Stomach smooth muscle (tissue), 2 donors: Measurements from ENCODE around the gene ATRNL1.
"Not testable (repeated sequence)": the region's sequence is repeated elsewhere in the genome, so short reads cannot be mapped to it uniquely, and the experiment has no call there.

Source experiments
- H3K27ac ChIP-seq: one replicate; pipeline ENCODE4 v1.7.0; 2013; ENCODE audit warnings: mild to moderate bottlenecking, low read length, inconsistent platforms
- H3K27me3 ChIP-seq, 2 donors: one replicate each; pipeline ENCODE4 v1.7.0; 2013; ENCODE audit warnings: low read length in 2 of 2; ENCODE audit not compliant: insufficient read depth in 2 of 2, control insufficient read depth in 1 of 2
- H3K36me3 ChIP-seq, 2 donors: one replicate each; pipeline ENCODE4 v1.7.0; 2013; ENCODE audit warnings: low read length in 2 of 2; ENCODE audit not compliant: control insufficient read depth in 2 of 2, insufficient read depth in 2 of 2
- H3K4me1 ChIP-seq: one replicate; pipeline ENCODE4 v1.7.0; 2013; ENCODE audit warnings: low read length; ENCODE audit not compliant: control insufficient read depth, insufficient read depth
- H3K4me3 ChIP-seq, 2 donors: one replicate each; pipeline ENCODE4 v1.7.0; 2013; ENCODE audit warnings: low read length in 2 of 2
- H3K9ac ChIP-seq, 2 donors: one replicate each; pipeline ENCODE4 v1.7.0; 2013; ENCODE audit warnings: low read length in 2 of 2, mild to moderate bottlenecking in 1 of 2
- H3K9me3 ChIP-seq, 2 donors: one replicate each; pipeline ENCODE4 v1.7.0; 2013; ENCODE audit warnings: low read length in 2 of 2; ENCODE audit not compliant: control insufficient read depth in 2 of 2
- donor health status: healthy.
- donor health status: Pancreatic carcinoma.

ATRNL1 gene

GRCh38 chr10:115727129-115727528 lies 634.0 kb downstream of the ATRNL1 start:
- H3K27ac ChIP-seq: no peak overlapping the region
- no peaks in the 10 kb centered on the region for H3K4me1 ChIP-seq
- H3K9ac ChIP-seq: no peak overlapping the region
- H3K27me3 ChIP-seq: no peaks in the 10 kb centered on the region
- H3K4me3 ChIP-seq: no peak overlapping the region
- no peaks in the 10 kb centered on the region for H3K9me3 ChIP-seq
- no peaks in the 10 kb centered on the region for H3K36me3 ChIP-seq

GRCh38 chr10:115744089-115744488 lies 650.9 kb downstream of the ATRNL1 start:
- no peaks in the 10 kb centered on the region for H3K36me3 ChIP-seq
- no peak overlapping the region for H3K9ac ChIP-seq
- H3K27me3 ChIP-seq: no peaks in the 10 kb centered on the region
- H3K9me3 ChIP-seq: no peaks in the 10 kb centered on the region
- H3K4me1 ChIP-seq: no peaks in the 10 kb centered on the region
- H3K4me3 ChIP-seq: no peak overlapping the region
- no peak overlapping the region for H3K27ac ChIP-seq

DNA sequence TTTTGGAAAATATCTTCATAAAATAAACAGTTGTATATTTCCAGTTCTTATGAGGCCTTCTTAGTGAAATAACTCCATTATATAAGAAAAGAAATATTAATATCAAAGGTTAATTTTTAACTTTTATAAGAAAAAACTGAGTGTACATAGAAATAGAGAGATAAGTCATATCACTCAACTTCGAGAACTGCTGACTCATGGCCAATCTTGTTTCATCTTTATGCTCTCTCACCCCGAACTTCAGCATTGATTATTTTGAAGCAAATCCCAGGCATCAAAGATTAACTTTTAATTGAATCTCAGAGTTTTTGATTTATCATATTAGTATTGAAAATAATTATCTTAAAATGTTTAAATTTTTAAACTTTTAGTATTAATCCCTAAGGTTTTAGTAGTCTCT lies 652.8 kb downstream of the ATRNL1 start:
- Histone ChIP-seq H3K36me3 (no peaks in the 10 kb centered on the region), H3K4me1 (no peaks in the 10 kb centered on the region), H3K9me3 (no peaks in the 10 kb centered on the region), H3K4me3 (no peak overlapping the region), H3K27me3 (no peaks in the 10 kb centered on the region), H3K27ac (no peak overlapping the region), H3K9ac (no peak overlapping the region)

- no peaks in the 10 kb centered on the region for H3K27me3 ChIP-seq
- no peaks in the 10 kb centered on the region for H3K9me3 ChIP-seq
- H3K4me1 ChIP-seq: no peaks in the 10 kb centered on the region
- no peak overlapping the region for H3K4me3 ChIP-seq
- no peak overlapping the region for H3K9ac ChIP-seq
- H3K27ac ChIP-seq: no peak overlapping the region
- no peaks in the 10 kb centered on the region for H3K36me3 ChIP-seq
Measured at GRCh38 chr10:115747811-115748210, 654.6 kb downstream of the ATRNL1 start.

DNA sequence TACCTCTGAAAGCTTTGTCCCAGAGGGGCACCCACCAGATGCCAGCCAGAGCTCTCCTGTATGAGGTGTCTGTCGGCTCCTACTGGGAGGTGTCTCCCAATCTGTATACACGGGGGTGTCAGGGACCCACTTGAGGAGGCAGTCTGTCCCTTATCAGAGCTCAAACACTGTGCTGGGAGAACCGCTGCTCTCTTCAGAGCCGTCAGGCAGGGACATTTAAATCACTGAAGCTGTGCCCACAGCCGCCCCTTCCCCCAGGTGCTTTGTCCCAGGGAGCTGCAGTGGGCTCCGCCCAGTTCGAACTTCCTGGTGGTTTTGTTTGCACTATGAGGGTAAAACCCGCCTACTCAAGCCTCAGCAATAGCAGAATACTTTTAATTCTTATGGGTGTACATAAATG lies 665.3 kb downstream of the ATRNL1 start:
- H3K27me3 ChIP-seq, H3K9ac ChIP-seq, H3K9me3 ChIP-seq, H3K27ac ChIP-seq, H3K4me3 ChIP-seq, H3K36me3 ChIP-seq, H3K4me1 ChIP-seq: not testable (repeated sequence)

GRCh38 chr10:115760131-115760530 lies 667.0 kb downstream of the ATRNL1 start:
- Histone ChIP-seq H3K9ac (no peak overlapping the region), H3K27me3 (no peaks in the 10 kb centered on the region), H3K4me1 (no peaks in the 10 kb centered on the region), H3K27ac (no peak overlapping the region), H3K9me3 (no peaks in the 10 kb centered on the region), H3K4me3 (no peak overlapping the region), H3K36me3 (no peaks in the 10 kb centered on the region)

GRCh38 chr10:115761166-115761565 lies 668.0 kb downstream of the ATRNL1 start:
- Histone ChIP-seq H3K27me3 (no peaks in the 10 kb centered on the region), H3K9ac (no peak overlapping the region), H3K36me3 (no peaks in the 10 kb centered on the region), H3K4me3 (no peak overlapping the region), H3K4me1 (no peaks in the 10 kb centered on the region), H3K27ac (no peak overlapping the region), H3K9me3 (no peaks in the 10 kb centered on the region)

GRCh38 chr10:115762029-115762428 lies 668.9 kb downstream of the ATRNL1 start:
- H3K27me3 ChIP-seq: no peaks in the 10 kb centered on the region
- H3K9ac ChIP-seq: no peak overlapping the region
- H3K9me3 ChIP-seq: no peaks in the 10 kb centered on the region
- no peak overlapping the region for H3K4me3 ChIP-seq
- H3K4me1 ChIP-seq: no peaks in the 10 kb centered on the region
- no peak overlapping the region for H3K27ac ChIP-seq
- H3K36me3 ChIP-seq: no peaks in the 10 kb centered on the region

DNA sequence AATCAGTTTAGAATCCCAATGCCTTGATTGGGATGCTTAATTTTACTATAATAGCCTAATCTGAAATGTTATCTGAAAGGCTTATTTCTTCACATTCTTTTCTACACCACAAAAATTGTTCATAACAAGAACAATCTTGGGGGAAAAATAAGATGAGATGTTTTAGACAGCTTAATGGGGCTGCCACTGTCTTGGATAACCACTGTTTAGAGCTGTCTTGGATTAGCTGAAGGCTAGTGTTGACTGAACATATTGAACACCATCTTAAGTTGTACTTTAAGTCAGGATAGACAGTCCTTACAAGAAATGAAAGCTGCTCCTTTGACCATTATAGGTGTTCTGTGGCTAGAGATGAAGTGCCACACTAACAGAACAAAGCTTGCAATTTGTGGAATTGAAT lies 678.6 kb downstream of the ATRNL1 start:
- no peaks in the 10 kb centered on the region for H3K36me3 ChIP-seq
- H3K27me3 ChIP-seq: no peaks in the 10 kb centered on the region
- H3K27ac ChIP-seq: no peak overlapping the region
- no peaks in the 10 kb centered on the region for H3K9me3 ChIP-seq
- no peak overlapping the region for H3K9ac ChIP-seq
- no peak overlapping the region for H3K4me3 ChIP-seq
- H3K4me1 ChIP-seq: no peaks in the 10 kb centered on the region

- Histone ChIP-seq H3K9ac (no peak overlapping the region), H3K27ac (no peak overlapping the region), H3K4me1 (no peaks in the 10 kb centered on the region), H3K9me3 (no peaks in the 10 kb centered on the region), H3K36me3 (no peaks in the 10 kb centered on the region), H3K27me3 (no peaks in the 10 kb centered on the region), H3K4me3 (no peak overlapping the region)
Measured at GRCh38 chr10:115772606-115773005, 679.4 kb downstream of the ATRNL1 start.

GRCh38 chr10:115773832-115774231 lies 680.7 kb downstream of the ATRNL1 start:
- Histone ChIP-seq H3K27ac (no peak overlapping the region), H3K27me3 (no peaks in the 10 kb centered on the region), H3K4me3 (no peak overlapping the region), H3K4me1 (no peaks in the 10 kb centered on the region), H3K9me3 (no peaks in the 10 kb centered on the region), H3K36me3 (no peaks in the 10 kb centered on the region), H3K9ac (no peak overlapping the region)

GRCh38 chr10:115774721-115775120 lies 681.6 kb downstream of the ATRNL1 start:
- H3K4me3 ChIP-seq: no peak overlapping the region
- no peaks in the 10 kb centered on the region for H3K27me3 ChIP-seq
- H3K27ac ChIP-seq: no peak overlapping the region
- no peaks in the 10 kb centered on the region for H3K9me3 ChIP-seq
- H3K4me1 ChIP-seq: no peaks in the 10 kb centered on the region
- no peaks in the 10 kb centered on the region for H3K36me3 ChIP-seq
- H3K9ac ChIP-seq: no peak overlapping the region
